Measurements from ENCODE around the gene RNGTT.
"Not testable (repeated sequence)": the region's sequence is repeated elsewhere in the genome, so short reads cannot be mapped to it uniquely, and the experiment has no call there.

Gene RNGTT

DNA sequence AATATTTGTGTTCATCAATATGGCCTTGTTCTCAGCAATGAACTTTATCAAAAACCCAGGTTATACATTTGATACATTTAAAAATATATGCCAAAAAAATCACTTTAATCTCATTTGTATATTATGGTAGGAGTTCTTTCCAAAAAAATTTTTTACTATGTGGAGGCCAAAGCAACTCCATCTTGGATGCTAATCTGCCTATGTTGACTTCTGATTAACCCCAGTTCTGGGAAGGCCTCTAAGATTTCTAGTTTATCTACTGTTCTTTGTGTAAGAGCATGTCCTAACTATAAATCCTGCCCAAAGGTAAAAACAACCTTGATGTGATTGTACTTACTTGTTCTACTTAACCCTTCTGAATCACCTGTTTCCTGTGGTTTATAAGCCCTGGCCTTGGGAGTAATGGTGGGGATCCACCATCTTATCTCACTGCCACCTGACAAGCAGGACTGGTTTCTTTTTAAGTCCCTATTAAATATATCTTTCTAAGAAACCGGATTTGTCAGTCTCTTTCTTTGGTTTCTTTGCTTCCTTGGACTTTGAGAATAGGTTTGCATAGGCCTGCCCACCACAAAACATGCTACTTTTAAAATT, 46.7 kb downstream of the RNGTT start:
- peak; percentile 34 for DNase-seq
- in situ Hi-C loops (cut with MboI; ENCODE audit: low pct_unique_long_range_greater_than_20kb, low sequenced_read_pairs) = no loop called here

DNA sequence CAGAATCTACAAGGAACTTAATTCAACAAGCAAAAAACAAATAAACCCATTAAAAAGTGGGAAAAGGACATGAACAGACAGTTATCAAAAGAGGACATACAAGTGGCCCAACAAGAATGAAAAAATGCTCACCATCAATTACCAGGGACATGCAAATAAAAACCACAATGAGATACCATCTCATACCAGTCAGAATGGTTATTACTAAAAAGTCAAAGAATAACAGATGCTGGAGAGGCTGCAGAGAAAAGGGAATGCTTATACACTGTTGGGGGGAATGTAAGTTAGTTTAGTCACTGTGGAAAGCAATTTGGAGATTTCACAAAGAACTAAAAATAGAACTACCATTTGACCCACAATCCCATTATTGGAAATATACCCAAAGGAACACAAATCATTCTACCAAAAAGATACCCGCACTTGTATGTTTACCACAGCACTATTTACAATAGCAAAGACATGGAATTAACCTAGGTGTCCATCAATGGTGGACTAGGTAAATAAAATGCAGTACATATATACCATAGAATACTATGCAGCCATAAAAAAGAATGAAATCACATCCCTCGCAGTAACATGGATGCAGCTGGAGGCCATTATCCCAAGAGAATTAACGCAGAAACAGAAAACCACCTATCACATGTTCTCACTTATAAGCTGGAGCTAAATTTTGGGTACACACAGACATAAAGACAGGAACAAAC, 48.4 kb downstream of the RNGTT start:
- DNase-seq = no peak
- in situ Hi-C loops (cut with MboI; ENCODE audit: low pct_unique_long_range_greater_than_20kb, low sequenced_read_pairs) = no loop called here

DNA sequence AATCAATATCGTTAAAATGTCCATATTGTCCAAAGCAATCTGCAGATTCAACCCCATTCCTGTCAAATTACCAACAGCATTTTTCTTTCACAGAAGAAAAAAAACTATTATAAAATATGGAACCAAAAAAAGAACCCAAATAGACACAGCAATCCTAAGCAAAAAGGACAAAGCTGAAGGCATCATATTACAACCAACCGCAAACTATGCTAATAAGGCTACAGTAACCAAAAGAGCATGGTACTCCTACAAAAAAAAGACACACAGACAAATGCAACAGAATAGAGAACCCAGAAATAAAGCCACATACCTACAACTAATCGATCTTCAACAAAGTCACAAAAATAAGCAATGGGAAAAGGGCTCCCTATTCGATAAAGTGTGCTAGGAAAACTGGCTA, 49.2 kb downstream of the RNGTT start:
- no peak for DNase-seq
- in situ Hi-C loops (cut with MboI; ENCODE audit: low pct_unique_long_range_greater_than_20kb, low sequenced_read_pairs) = no loop called here

DNA sequence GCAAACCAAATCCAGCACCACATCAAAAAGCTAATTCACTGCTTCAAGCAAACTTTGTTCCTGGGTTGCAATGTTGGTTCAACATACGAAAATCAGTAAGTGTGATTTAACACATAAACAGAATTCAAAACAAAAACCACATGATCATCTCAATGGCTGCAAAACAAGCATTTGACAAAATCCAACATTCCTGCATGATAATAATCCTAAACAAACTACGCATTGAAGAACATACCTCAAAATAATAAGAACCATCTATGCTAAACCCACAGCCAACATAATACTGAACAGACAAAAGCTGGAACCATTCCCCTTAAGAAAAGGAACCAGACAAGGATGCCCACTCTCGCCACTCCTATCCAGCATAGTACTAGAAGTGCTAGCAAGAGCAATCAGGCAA, 49.9 kb downstream of the RNGTT start:
- DNase-seq = no peak
- in situ Hi-C loops (cut with MboI; ENCODE audit: low pct_unique_long_range_greater_than_20kb, low sequenced_read_pairs) = no loop called here

DNA sequence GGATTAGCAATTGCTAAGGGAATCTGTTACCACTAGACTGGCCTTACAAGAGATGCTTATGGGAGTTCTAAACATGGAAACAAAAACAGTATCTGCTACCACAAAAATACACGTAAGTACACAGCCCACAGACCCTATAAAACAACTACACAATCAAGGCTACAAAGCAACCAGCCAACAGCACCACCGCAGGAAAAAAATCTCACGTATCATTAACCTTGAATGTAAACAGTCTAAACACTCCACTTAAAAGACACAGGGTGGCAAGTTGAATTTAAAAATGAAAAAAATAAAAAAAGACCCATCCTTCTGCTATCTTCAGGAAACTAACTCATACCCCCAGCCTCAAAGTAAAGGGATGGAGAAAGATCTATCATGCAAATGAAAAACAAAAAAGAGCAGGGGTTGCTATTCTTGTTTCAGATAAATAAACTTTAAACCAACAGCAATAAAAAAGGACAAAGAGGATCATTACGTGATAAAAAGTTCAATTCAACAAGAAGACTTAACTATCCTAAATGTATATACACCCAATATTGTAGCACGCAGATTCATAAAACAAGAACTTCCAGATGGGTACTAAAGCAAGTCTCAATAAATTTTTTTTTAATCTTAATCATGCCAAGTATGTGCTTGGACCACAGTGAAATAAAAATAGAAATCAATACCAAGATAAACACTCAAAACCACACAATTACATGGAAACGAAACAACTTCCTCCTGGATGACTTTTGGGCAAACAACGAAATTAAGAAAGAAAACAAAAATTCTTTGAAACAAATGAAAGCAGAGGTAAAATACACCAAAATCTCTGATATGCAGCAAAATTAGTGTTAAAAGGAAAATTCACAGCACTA, 52.3 kb downstream of the RNGTT start:
- peak; percentile 23 for DNase-seq

DNA sequence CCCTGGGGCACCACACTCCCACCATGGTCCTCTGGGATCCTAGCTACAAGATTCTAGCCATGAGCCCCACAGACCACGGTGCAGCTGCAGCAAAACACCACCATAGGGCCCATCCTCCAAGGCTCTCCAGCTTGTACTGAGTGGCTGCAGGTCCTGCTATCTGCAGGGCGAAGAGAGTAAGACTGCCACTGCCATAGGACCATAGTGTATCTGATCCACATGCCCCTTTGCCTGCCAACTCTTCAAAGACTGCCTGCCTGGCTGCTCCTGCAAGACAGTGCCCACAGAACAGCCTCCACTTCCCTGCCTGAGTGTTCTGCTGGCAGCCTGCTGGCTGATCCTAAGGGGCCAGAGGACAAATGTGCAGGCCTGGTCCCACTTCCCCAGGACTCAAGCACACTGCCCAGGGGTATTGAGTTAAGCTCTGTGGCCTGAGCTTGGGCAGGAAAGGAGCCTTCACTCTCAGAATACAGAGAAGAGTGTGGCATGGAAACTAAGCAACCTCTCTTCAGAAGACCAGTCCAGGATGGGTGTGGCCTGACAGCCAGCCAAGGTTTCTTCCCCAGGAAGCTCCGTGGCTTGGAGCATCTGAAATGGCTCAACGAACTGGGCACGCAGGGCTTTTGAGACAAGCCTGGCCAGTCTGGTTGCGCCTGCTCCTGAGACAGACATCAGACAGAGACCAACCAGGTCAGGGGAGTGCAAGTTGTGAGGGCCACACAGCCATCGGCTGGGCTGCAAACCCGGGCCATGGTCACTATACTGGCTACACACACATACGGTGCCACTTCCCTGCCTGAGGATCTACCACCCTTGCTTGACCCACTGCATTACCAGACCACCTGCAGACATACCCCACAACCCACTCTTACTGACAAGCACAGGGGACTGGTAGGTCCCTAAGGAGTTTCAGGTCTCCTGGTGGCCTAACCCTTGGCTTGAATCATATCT, 54.5 kb downstream of the RNGTT start:
- in situ Hi-C loops (cut with MboI; ENCODE audit: low pct_unique_long_range_greater_than_20kb, low sequenced_read_pairs) = no loop called here
- peak; percentile 19 for DNase-seq

More for the DNA sequence above, 52.3 kb downstream of the RNGTT start:
- in situ Hi-C loops (cut with MboI; ENCODE audit: low pct_unique_long_range_greater_than_20kb, low sequenced_read_pairs) = no loop called here

DNA sequence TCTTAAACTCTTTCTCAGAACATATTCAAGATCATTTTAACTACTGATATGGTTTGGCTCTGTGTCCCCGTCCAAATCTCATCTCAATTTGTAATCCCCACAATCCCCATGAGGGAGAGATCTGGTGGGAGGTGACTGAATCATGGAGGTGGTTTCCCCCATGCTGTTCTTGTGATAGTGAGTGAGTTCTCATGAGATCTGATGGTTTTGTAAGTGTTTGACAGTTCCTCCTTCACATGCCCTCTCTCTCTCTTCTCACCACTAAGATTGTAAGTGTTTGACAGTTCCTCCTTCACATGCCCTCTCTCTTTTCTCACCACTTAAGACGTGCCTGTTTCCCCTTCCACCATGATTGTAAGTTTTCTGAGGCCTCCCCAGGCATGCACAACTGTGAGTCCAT, 56.3 kb downstream of the RNGTT start:
- in situ Hi-C loops (cut with MboI; ENCODE audit: low pct_unique_long_range_greater_than_20kb, low sequenced_read_pairs) = not testable (repeated sequence)
- peak; percentile 47 for DNase-seq

DNA sequence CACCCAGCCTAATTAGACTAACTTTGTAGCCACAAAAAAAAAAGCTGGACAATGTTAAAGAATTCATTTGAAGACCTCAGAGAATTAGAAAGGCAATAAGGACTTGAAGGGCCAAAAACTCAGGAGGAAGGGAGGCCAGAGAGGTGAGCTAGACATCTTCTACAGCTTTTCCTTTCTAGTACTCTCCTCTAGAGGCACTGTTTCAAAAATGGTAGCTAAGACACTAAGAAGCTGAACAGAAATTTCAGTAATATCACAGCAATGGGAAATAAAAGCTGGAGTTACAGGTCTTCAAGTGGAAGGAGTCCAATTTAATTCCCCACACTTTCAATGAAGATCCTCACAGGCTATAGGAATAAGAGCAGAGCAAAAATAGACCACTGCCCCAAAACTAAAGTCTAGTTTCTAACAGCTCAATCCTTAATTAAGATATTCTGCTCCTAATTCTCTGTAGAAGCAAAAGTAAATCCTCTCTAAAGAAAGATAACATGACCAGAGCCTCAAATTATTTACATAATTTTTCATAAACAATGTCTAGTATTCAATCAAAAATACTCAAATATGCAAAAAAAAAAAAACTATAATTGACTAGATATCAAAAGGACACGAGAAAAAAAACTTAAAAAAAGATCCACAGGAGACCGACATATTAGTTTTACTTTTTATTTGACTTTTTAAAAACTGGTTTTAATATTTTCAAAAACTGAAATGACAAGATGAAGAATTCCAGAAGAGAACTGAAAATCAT, 63.7 kb downstream of the RNGTT start:
- in situ Hi-C loops (cut with MboI; ENCODE audit: low pct_unique_long_range_greater_than_20kb, low sequenced_read_pairs) = no loop called here
- DNase-seq = no peak

DNA sequence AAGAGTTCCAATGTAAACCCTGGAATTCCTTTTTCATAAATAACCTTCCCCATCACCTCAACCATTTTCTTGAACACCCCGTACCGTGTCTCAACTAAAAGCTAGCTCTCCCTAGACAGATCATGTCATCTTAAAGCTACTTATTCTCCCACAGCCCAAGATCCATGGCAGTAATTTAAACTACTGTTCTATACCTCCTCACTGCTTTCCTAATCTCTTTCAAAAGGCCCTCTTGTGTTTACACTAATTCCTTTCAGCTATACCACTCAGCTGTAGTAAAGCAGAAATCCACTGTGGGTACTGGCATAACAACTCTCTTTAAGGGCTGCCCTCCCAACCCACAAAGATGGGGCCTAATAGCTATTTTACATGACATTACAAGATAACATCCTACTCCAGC, 67.5 kb downstream of the RNGTT start:
- DNase-seq = no peak
- in situ Hi-C loops (cut with MboI; ENCODE audit: low pct_unique_long_range_greater_than_20kb, low sequenced_read_pairs) = no loop called here

DNA sequence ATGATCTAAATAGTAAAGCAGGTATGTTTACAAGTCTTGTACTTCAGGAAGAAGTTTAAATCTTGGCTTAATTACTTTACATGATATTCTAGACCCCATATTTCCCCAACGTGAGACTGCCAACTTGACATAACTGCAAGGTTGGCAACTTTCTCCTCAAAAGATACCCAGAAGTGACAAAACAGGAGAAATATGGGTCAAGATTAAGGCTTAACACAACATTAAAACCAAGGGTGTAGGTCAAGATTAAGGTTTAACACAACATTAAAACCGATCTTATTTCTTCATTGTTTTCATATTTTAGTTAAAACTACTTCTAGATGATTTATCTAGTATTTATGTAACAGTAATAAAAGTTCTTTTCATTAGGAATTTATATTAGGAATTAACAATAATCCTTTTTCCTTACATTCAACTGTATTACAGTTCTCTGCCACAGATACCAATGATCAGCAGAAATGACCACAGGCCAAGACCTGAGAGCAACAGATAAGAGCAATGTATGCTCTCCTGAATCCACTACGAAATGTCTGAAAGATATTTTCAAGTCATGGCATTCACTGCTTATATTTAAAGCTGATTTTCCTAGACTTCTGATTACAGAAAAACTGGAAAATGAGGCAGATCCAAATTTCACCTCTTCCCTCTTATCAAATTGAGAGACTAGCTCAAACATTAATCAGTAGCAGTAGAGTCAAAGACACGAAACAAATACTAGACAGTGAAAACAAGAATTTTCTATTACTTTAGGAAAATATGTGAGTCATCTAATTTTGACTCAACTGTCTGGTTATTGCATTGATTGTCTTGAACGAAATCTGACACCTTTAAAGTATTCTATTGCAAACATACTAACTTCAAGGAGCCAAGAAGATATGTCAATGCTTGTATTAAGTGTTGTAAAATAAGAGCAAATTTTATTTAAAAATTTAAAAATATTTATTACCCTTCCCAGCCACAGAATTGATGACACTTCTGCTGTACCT, 72.3 kb downstream of the RNGTT start:
- in situ Hi-C loops (cut with MboI; ENCODE audit: low pct_unique_long_range_greater_than_20kb, low sequenced_read_pairs) = no loop called here
- no peak for DNase-seq

DNA sequence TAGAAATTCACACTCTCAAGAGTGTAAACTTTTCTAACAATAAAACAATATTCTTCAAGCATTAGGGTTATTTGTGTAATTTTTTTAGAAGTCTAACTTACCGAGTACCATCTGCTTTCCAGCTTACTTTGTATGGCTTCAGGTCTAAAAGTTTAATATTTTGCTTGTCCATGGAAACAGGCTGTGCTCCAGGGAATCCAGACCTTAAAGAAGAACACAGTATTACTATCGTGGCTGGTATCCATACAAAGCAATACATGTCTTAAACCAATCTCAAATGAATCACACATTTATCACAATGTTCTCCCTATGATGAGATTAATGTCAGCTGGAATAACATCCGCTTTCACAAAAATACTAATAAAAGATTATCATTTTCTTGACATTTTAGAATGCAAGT, 73.0 kb downstream of the RNGTT start:
- no peak for DNase-seq
- in situ Hi-C loops (cut with MboI; ENCODE audit: low pct_unique_long_range_greater_than_20kb, low sequenced_read_pairs) = no loop called here

DNA sequence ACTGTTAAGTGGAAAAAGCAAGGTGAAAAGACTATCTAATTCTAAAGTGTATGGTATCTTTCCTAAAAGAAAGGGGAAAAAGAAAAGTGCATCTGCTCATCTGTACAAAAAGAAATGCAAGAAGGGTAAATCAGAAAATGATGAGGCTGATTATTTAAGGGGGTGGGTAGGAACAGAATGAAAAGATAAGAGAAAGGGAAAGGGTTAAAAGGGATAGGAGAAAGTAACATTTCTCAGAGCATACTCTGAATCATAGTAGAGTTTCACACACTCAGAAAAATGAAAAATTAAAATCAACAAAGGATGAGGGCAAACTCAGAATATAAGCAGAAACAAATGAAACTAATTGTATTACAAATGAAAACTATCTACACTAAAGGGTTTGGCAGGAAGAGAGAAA, 79.1 kb downstream of the RNGTT start:
- in situ Hi-C loops (cut with MboI; ENCODE audit: low pct_unique_long_range_greater_than_20kb, low sequenced_read_pairs) = no loop called here
- DNase-seq = no peak

DNA sequence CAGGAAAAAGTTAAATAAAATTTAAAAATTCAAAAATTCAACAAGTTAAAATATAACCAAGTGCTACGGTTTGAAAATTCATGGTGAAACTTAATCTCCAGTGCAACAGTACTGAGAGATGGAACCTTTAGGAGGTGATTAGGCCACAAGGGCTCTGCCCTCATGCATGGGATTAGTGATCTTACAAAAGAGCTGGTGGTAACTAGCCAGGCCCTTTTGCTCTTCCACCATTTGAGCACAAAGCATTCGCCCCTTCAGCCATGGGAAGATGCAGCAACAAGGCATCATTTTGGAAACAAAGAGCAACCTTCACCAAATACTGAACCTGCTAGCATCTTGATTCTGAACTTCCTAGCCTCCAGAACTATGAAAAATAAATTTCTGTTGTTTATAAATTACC, 80.9 kb downstream of the RNGTT start:
- in situ Hi-C loops (cut with MboI; ENCODE audit: low pct_unique_long_range_greater_than_20kb, low sequenced_read_pairs) = no loop called here
- no peak for DNase-seq

DNA sequence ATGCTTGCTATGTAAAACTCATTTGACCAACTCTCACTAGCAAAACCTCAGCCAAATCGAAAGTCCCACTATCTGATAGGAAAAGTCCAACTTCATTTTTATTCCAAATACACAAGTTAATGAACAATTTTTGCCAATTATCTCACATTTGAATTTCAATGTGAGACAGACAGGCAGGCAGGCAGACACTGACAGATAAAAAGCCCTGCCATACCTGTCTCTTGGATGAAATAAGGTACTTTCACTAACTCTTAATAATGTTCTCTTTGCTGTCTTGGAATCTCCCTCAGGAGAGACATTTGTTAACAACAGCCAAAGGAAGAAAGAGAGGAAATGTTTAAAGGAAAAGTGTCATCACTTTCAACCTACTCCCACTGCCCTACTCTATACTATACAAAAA, 82.0 kb downstream of the RNGTT start:
- no peak for DNase-seq
- in situ Hi-C loops (cut with MboI; ENCODE audit: low pct_unique_long_range_greater_than_20kb, low sequenced_read_pairs) = no loop called here

DNA sequence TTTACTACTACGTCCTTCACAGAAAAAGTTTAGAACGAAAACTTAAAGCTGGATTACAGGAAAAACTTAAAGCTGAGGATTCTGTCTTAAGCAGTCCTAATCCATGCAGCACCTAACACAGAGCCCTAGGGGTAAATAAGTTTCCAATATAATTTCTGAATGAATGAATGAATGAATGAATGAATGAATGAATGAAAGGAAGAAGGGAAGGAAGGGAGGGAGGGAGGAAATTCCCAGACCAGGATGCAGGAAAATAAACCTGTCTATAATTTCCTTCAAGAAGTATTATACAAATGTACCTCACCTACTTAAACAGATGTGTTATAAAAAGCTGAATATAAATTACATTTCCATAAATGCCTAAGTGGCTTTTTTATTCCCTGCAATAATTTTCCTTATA, 83.4 kb downstream of the RNGTT start:
- no peak for DNase-seq
- in situ Hi-C loops (cut with MboI; ENCODE audit: low pct_unique_long_range_greater_than_20kb, low sequenced_read_pairs) = no loop called here

DNA sequence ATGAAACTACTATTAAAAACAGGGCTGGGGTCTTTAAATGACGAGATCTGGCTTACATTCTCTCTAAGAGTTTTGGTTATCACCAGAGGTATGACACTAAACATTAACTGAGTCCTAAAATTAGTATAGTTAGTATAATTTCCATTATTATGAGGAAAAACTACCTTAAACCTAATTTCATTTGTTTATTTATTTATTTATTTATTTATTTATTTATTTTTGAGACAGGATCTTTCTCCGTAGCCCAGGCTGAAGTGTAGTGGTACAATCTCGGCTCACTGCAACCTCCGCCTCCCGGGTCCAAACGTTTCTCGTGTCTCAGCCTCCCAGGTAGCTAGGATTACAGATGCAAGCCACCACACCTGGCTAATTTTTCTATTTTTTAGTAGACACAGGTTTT, 85.5 kb downstream of the RNGTT start:
- DNase-seq = no peak
- in situ Hi-C loops (cut with MboI; ENCODE audit: low pct_unique_long_range_greater_than_20kb, low sequenced_read_pairs) = no loop called here

DNA sequence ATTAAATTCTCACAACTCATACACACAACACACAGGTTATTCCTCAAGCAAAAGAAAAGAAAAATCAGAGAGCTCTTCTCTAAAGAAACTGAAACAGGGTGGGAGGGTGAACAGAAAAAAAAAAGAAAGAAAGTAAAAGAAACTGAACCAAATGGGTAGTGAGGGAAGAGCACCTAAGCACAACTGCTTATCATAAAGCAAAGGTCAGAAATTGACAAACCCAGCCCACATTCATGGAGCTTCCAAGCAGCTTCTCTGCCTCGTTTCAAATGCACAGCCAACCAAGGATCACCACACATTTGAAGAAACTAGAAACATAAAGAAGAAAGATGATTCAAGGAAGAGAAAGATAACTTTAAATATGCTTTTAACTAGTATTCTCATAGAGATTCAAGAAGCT, 90.5 kb downstream of the RNGTT start:
- in situ Hi-C loops (cut with MboI; ENCODE audit: low pct_unique_long_range_greater_than_20kb, low sequenced_read_pairs) = no loop called here
- no peak for DNase-seq

DNA sequence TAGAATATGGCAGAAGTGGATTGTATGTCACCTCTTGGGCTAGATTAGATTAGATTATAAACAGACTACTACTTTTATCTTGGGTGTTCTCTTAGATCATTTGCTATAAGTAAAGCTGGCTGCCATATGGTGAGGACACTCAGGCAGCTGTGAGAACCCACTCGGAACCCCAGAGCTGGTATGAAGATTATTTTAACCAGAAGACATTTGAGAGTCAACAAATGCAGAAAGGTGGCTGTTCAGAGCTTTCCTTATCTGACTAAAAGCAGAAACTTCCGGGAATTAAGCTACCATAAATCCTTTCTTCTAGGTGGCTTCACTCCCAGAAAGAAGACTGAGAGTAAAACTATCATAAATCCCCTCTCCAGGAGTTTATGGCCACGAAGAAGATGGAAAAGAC, 91.9 kb downstream of the RNGTT start:
- no peak for DNase-seq

More for the DNA sequence above, 91.9 kb downstream of the RNGTT start:
- in situ Hi-C loops (cut with MboI; ENCODE audit: low pct_unique_long_range_greater_than_20kb, low sequenced_read_pairs) = no loop called here

All from KBM-7 (cell line).